HG02970 (cell line): Measurements from ENCODE around the gene NAV1.
"Not testable (repeated sequence)": the region's sequence is repeated elsewhere in the genome, so short reads cannot be mapped to it uniquely, and the experiment has no call there.

Source experiments
- ATAC-seq: cut with Tn5 transposase; IDR thresholded peaks from one replicate; pipeline ENCODE4 v1.9.1; 2021; ENCODE audit warnings: mild to moderate bottlenecking, moderate library complexity, moderate number of reproducible peaks; ENCODE audit not compliant: unreplicated experiment, low FRiP score

Gene NAV1

GRCh38 chr1:201538612-201539551 is at the start of gene NAV1:
NAV1 (plus strand) TSS chr1:201539127; CDS start chr1:201622885, 83,758 bp downstream.
- ATAC-seq: no peak

DNA sequence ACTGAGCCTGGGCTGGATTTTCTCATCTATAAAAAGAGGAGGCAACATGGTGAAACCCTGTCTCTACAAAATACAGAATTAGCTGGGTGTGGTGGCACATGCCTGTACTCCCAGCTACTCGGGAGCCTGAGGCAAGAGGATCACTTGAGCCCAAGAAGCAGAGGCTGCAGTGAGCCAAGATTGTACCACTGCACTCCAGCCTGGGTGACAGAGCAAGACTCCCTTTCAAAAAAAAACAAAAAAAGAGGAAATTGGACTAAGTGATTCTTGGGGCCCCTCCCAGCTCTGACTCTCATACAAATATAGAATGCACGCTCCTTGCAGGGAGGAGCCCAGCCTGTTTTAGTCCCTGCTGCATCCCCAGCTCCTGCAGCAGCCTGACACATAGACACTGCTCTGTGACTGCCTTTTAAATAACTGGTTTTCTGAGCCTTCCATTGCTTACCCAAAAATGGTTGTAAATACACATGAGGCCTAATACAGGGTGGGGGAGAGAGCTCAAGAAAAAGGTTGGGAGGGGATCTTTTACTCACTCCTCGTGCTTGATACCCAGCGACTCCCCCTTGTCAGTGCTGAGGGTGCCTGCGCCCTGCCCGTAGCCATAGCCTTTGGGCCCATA is 49.2 kb upstream of the NAV1 start:
- ATAC-seq: no peak

DNA sequence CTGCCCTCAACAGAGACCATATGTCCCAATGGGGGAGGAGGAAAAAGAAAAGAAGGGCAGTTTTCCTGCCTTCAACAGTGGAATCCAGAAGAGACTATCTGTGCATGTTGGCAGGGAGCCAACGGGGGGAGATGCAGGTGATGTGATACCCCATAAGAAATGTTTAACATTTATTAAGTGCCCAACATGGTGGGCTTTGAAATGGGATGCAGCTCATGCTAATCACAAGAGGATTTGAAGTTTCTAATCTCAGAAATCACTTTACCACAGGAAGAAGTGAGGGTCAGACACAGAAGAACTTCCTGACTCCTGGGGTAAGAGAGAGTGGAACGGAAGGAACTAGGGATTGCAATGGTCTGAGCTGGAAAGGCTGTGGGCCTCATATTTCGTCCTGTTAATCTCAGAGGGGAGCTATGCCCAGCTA is 48.2 kb upstream of the NAV1 start:
- no peak for ATAC-seq

DNA sequence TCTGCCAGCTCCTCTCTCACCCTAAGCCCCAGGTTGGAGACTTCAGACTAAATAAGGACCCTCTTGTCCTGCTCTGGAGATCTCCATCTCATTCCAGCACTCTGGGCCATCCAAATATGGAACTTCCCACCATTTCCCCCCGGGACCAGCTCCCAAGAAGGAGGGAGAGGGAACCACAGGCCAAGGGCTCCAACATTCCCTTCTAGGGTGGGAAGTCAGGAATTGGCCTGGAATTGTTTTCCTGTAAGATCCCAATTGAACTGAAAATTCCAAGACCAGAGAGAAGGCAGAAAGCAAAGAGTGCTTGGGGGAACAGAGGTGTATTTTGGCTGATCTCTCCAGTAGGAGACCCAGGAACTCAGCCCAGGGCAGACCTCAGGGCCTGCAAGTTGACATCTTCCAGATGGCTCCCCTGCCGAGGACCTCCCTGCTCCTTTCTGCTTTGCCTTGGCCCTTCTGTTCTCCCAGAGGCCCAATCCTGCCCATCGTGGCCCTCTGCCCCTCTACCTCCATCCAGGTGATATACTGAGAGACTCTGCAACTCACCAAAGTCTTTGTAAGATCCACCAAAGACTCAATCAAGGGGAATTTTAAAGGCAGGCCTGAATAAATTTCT is 46.9 kb upstream of the NAV1 start:
- no peak for ATAC-seq

DNA sequence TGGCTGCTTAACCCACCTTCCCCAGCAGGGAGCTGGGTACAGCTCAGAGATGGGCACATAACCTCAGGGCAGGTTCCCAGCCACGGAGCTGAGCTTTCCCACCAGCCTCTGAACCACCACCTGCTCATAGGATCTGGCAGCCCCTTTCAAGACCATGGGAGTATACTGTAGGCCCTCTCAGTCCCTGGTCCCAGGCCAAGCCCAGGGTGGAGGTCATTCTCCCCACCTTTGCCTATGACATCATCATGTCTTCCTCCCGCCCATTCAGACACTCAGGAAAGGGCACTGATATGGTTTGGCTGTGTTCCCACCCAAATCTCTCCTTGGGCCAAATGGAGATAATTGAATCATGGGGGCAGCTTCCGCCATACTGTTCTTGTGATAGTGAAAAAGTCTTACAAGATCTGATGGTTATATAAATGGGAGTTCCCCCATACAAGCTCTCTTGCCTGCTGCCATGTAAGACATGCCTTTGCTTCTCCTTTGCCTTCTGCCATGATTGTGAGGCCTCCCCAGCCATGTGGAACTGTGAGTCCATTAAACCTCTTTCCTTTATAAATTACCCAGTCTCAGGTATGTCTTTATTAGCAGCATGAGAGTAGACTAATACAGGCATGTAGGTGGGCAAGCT is 45.8 kb upstream of the NAV1 start:
- ATAC-seq: not testable (repeated sequence)

- no peak for ATAC-seq
Observed at GRCh38 chr1:201493757-201494617, 44.9 kb upstream of the NAV1 start.

GRCh38 chr1:201495551-201496295 is 43.2 kb upstream of the NAV1 start:
- ATAC-seq: no peak

- no peak for ATAC-seq
Observed at GRCh38 chr1:201496296-201496690, 42.6 kb upstream of the NAV1 start.

DNA sequence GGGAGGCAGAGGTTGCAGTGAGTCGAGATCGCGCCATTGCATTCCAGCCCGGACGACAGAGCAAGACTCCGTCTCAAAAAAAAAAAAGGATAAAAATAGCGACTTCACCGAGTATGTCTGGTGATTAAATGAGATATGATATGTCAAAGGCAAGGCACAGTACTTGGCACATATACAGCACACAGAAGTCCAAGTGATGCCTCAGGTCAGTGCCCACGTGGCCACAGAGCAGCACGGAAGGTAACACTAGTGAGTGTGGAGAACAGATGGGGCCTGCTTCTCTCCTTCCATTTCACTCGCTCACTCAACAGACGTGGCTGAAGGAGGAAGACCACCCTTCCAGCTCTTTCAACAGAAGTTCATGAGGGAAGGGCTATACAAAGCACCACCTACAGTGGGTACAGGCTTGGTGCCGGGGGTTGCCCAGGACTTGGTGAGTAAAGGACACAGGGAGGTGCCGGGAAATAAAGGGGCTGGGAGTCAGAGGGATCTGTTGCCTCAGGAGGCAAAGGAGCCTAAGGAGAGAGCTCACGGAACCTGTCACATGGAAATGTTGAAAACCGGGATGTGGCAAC is 40.9 kb upstream of the NAV1 start:
- no peak for ATAC-seq

DNA sequence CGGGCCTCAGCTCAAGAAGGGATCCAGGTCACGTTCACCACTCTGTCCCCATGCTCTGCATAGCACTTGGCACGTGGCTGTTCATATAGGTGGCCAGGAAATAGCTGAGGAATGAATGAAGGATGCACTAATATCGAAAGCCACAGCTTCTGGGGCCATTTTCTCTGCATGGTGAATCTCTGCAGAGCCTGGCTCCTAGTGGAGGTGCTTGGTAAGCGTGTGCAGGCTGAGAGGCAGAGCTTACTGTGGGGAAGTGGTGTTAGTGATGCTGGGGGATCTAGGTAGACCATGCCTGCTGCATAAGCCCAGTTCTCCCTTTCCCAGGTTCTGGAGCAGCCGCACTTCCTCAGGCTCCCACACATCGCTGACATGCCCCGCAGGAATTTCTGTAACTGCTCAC is 40.3 kb upstream of the NAV1 start:
- ATAC-seq: no peak

DNA sequence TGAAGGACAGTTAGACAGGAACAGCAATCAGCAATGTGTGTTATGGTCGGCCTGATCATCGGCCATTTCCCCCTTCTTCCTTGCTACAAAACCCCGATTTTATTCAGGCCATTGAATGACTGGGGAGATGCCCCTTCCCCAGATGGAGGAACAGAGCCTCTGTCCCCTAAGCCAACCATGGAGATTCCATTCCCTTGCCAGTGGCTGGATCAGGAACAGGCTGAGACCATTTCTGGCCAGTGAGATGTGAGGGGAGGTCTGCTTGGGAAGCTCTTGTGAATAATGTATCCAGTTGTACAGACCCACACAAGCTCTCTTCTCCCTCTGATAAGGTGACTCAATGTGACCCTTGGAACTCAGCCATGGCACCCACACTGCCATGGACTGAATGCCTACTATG is 39.7 kb upstream of the NAV1 start:
- ATAC-seq: no peak

DNA sequence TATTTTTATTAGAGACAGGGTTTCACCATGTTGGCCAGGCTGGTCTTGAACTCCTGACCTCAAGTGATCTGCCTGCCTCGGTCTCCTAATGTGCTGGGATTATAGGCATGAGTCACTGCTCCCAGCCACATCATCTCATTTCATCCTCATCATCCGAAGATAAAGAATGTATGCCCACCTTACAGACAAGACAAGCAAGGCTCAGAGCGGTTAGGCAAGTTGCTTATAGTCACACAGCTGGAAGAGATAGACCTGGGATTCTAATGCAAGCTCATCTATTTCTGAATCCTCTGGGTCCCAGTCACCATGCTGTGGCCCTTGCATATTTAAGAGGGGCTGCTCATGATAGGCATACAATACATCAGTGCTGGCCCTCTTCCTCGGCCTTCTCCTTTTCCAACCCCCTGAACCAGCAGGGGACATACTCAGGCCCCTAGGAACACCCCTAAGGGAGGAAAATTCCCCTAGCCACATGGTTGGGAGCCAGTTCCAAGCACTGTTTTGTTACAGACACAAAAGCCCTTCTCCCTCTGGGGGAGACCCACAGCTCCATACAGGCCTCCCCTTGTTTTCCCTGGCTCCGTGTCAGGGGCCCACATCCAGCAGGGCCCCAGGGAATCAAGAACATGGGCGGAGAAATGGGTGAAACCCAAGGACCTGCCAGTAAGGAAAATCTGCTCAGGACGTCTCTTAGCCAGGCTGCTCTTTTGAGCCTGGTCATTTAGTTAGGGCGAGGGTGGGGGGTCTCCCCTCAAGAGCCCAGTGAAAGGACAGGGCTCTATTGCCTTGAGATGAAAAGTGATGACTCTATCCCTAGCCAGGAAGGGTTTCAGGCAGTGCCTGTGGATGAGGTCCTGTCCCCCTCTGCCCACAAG is 38.9 kb upstream of the NAV1 start:
- ATAC-seq: no peak

- ATAC-seq: no peak
Observed at GRCh38 chr1:201500670-201501120, 38.2 kb upstream of the NAV1 start.

- no peak for ATAC-seq
Observed at GRCh38 chr1:201501144-201501543, 37.8 kb upstream of the NAV1 start.

DNA sequence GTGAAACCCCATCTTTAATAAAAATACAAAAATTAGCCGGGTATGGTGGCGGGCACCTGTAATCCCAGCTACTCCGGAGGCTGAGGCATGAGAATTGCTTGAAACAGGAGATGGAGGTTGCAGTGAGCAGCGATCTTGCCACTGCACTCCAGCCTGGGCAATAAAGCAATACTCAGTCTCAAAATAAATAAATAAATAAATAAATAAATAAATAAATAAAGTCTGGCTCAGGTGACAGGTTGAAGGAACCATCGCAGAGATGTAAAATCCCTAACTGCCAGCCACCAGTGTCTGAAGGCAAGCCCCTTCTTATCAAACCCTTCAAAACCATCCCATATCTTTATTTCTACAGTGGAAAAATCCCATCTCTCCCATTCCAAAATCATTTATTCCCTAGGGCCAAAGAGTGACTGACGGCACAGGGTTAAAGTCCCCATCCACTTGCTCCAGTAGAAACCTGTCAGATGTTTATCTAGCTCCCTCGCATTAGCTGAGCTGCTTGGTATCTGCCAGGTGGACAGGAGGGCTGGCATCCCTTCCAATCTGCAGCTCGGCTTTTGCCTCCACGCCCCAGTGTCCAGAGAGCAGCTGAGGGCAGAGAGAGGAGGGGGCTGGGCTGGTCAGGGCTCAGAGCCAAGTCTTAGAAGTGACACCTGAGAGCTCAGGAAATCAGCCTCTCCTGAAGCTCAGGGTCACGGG is 37.0 kb upstream of the NAV1 start:
- ATAC-seq: no peak

- no peak for ATAC-seq
Observed at GRCh38 chr1:201502511-201502857, 36.4 kb upstream of the NAV1 start.

- ATAC-seq: no peak
Observed at GRCh38 chr1:201503397-201504176, 35.3 kb upstream of the NAV1 start.
